COR-L47 (cell line): ENCODE results near the gene CPA1.

Experiments used
- DNase-seq: peaks from one replicate; lab custom pipeline; 2025; lab: John Stamatoyannopoulos, UW

CPA1 gene

DNA sequence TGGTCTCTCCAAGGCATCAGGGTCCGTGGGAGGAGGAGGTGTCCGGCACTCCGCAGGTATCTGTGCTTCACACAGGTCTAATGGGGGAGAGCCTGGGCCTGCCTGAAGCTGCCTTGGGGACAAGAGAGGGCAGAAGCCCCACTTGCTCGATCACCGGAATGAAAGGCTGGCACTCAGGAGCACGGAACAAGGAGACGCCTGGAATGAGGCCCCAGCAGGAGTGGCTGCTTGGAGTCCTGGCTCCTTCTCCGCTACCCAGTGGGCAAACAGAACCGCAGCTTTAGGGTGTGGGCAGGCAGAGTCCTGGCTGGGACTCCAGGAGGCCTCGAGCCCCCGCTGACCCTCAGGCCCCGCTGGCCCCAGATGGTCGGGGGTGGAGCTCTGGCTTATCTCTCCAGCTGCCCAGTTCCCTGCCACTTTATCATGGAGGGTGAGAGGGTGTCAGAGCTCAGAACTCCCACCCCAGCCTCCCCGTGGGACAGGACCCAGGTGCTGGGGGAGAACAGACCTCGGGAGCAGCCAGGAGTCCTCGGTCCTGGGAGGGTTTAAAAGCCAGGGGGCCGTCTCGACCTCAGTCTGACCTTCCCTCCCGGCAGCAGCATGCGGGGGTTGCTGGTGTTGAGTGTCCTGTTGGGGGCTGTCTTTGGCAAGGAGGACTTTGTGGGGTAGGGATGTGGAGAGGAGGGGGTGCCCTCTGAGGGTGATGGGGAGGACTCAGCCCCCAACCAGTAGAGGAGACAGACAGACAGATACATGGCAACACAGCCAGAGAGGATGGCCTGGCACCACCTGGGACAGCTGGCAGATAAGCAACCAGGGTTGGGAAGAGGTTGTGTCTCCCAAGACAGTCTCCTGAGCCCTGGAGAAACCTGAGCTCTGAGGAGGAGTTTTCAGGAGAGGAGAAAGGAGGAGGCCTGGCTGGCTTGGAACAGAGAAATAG is at the start of gene CPA1:
CPA1 (plus strand) TSS at position 574 of the 940 bp plus-strand sequence; CDS start at position 601, 27 bp downstream.
- DNase-seq = no peak

DNA sequence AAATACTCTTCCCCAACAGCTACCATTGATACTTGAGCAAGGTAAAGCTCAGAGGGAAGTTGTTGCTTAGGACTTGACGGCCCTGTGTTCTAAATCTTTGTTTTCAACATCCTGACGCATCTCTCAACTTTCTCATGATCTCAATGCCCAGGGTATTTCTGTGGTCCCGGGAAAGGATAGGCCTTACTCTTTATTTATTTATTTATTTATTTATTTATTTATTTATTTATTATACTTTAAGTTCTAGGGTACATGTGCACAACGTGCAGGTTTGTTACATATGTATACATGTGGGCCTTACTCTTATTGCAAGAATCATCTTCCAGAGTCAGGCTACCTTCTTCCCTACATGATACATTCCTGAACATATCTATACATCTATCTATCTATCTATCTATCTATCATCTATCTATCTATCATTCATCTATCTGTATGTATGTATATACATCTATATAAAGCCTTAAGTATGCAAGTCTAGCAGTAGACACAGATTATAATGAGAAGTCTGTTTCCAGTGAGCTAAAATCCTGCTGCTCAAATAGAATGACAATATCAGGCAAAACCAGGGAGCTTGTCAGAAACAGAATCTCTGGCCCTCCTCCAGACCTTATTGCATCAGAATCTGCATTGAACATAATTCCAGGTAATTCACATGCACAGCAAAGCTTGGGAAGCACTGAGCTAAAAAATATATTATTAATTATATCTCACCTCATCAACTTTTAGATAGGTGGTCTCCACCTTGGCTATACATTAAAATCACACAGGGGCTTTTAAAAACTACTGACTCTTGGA is 47.8 kb upstream of the CPA1 start:
- DNase-seq = no peak

DNA sequence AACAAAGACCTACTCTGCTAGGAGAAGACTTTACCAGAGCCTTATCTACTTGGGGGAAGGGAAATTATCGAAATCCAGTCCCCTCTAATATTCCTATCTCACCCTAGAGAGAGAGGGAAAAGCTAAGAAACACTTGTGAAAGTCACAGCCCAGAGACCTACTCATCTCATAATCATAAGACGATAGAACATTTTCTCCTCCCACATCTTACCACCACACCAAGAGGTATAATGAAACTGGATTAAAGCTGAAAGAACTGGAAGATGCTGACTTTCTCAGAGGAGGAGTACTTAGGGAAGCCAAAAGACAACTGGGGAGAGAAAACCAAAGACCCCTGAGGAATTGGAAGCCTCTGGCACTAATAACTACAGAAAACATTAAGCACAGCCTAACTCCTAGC is 46.5 kb upstream of the CPA1 start:
- DNase-seq = no peak

DNA sequence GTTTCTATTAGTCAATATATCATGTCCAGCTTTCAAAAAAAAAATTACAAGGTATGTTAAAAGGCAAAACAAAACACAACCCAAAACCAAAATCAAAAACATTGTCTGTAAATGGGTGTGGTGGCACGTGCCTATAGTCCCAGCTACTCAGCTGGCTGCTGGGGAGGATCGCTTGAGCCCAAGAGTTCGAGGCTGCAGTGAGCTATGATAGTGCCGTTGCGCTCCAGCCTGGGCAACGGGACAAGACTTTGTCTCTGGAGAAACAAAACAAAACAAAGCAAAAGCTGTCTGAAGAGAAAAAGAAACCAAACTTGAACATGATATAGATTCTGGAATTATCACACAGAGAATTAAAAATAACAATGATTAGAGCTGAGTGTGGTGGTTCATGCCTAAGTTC is 46.0 kb upstream of the CPA1 start:
- DNase-seq = no peak

DNA sequence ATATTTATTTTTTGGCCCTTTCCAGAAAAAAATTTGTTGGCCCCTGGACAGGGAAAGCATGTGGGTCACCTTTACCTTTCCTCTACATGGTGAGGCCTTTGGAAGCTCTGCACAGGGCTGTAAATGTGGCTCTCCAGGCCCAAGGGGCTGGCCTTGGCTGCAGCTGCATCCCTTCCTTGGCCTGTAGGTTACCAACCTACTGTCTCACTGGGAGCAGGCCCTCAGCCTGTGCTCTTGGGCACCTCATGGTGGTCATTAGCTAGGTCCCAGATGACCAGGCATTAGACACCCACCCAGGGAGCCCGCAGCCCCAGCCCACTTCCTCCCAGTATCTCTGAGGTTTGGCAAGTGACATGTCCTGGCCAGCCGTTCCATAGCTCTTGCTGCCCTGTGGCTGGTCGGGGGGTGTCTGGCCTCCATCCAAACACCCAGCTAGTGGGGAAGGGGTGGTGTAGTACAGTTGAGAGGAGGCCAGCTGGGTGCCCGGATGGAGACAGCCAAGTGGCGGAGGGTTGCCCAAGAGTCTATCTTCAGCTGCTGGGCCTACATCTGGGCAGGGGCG is 42.8 kb upstream of the CPA1 start:
- DNase-seq = no peak

DNA sequence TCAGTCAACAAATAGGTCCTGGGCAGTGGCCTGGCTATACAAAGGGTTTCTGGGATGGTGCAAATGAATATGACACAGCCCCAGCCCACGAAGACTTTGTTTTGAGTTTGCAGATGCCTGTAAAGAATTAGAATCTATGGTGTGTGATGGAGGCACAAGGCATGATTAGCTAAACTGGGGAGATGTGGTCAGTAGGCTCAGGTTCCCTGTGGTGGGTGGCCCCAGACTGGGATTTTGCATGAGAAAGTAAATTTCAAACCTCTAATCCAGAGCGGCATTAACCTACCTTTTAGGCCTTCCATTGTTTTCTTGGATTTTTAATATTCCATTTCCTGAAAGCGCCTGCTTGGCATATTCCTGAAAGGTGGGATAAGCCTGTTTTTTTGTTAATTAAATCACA is 42.1 kb upstream of the CPA1 start:
- no peak for DNase-seq

DNA sequence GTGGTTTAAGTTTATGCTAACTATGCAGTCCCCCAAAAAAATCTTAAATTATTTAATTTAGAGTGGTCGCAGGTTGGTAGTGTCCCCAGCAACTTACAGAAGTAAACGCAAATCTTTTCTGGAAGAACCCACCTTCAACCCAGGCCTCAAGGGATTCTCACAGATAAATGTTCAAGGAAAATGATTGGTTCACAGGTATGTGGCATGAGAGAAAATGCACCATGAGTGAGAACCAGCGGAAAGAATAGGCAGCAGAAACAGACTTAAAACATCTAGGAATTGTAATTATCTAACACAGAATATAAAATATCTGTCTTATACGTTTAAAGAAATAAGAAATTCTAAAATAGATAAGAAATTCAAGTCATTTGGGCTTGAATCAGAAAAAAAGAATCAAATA is 38.4 kb upstream of the CPA1 start:
- DNase-seq = no peak

DNA sequence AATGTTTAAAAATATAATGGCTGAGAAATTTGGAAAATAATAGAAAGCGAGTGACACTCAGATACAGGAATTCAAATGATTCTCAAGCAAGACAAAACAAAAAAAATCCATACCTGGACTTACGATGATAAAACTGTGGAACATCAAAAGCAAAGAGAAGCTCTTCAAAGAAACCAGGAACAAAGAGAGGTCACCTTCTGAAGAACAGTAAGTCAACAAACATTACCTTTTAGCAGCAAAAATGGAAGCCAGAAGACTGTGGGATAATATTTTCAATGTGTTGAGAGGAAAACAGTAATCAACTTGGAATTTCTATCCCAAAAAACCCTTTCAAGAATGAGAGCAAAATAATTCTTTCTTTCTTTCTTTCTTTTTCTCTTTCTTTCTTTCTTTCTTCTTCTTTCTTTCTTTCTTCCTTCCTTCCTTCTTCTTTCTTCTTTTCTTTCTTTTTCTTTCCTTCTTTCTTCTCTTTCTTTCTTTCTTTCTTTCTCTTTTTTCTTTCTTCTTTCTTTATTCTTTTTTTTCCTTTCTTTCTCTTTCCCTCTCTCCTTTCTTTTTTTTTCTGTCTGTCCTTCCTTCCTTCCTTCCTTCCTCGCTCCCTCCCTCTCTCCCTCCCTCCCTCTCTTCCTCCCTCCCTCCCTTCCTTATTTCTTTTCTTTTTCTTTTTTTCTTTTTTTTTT is 37.5 kb upstream of the CPA1 start:
- DNase-seq = no peak

DNA sequence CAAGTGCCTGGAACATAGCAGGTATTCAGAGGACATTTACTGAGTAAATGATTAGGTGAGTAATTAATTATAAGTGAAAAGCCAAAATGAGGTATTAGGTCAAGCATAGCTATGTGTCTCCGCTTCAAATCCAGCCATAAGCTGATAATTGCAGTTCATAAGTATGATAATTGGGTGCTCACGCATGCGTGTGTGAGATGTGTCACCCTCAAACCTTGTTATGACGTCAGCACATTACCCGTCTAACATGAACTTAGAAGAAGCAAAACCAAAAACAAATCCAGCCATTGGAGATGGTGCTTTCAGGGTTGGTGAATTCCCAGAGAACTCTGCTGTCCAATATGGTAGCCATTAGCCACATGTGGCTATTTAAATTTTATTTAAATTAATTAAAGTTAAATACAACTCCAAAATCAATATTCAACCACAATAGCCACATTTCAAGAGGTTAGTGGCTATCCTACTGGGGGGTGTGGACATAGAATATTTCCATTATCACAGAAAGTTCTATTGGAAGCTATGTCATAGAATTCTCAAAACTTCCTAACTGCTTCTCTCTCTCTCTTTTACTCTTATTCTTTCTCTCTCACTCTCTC is 35.9 kb upstream of the CPA1 start, which contains the start of gene CPA5:
CPA5 (plus strand) TSS at position 546 of the 596 bp plus-strand sequence. CDS start 1,670 bp downstream, outside the sequence.
- DNase-seq = no peak

DNA sequence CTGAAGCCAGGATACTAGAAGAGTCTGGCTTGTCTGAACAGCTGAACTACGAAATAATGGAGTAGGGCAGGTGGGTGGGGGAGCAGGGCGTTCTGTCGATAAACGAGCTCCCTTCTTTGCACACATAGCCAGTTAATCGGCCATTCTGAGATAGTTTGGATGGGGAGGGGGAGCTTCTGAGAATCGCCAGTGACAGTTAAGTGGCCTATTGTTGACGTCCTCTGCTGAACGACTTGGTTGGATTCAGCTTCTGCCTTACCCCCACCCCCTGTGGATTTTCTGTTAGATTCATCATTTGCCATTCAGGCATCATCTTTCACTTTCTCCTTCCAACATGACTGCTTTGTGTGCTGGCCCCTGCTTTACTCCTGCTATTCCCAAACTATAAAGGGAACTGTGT is 35.2 kb upstream of the CPA1 start:
- DNase-seq = peak; percentile 68

DNA sequence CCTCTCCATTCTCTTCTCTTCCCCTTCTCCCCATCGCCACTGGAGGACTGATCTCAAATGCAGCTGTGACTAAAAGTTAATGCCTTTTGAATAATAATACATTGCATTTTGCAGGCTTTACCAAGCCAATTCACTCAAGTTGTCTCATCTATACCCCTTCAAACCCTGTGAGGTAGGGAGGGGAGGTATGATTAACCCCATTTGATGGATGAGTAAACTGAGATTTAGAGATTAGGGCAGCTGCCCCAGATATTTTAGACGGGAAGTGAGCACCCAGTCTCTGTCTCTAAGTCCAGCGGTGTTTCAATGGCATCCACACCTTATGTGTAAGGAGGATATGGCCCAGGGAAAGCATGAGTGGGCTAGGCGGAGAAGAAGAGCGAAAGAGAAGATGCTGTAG is 34.6 kb upstream of the CPA1 start:
- no peak for DNase-seq

DNA sequence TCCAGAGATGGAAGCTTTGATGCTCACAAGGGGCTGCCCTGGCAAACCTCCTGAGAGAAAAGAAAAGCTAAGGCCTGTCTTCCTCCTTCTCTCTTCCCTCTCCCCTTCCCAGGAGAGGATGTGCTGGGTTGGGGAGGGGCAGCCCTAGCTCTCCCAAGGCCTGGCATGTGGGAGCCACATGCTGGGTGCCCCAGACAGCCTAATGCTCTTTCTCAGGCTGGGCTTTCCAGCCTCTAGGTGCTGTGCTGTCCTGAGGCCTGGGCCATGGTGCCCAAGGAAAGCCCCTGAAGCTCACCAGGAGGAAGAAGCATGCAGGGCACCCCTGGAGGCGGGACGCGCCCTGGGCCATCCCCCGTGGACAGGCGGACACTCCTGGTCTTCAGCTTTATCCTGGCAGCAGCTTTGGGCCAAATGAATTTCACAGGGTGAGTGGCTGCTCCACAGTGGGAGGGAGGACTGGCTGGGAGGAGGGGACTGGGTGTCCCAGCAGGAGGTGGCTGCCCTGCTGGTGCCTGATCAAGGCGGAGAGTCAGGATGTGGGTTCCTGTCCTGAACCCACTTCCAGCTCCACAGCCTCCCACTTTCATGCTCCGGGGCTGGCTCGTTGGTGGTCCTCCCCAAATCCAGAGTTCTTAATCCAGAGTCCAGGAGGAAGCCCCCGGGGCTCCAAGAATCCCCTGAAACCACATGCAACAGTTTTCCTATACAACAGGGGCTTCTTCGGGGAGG is 34.0 kb upstream of the CPA1 start:
- no peak for DNase-seq

DNA sequence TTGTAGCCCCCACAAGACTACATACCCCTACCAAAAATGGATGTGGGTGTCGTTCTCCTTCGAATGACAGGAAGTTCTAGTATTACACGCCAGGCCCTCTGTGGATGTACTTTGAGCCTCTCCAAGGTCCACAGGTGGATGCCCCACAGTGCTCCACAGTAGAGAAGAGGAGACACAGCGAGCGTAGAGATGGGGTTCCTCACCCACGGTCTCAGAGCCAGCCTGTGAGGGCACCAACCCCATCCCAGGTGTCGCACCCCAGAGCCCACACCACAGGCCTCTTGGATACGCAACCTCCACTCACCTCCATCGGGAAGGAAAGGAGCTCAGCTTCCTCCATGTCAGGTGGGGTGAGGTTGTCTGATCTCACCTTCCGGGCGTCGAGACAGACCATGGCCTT is 33.4 kb upstream of the CPA1 start:
- DNase-seq = no peak

DNA sequence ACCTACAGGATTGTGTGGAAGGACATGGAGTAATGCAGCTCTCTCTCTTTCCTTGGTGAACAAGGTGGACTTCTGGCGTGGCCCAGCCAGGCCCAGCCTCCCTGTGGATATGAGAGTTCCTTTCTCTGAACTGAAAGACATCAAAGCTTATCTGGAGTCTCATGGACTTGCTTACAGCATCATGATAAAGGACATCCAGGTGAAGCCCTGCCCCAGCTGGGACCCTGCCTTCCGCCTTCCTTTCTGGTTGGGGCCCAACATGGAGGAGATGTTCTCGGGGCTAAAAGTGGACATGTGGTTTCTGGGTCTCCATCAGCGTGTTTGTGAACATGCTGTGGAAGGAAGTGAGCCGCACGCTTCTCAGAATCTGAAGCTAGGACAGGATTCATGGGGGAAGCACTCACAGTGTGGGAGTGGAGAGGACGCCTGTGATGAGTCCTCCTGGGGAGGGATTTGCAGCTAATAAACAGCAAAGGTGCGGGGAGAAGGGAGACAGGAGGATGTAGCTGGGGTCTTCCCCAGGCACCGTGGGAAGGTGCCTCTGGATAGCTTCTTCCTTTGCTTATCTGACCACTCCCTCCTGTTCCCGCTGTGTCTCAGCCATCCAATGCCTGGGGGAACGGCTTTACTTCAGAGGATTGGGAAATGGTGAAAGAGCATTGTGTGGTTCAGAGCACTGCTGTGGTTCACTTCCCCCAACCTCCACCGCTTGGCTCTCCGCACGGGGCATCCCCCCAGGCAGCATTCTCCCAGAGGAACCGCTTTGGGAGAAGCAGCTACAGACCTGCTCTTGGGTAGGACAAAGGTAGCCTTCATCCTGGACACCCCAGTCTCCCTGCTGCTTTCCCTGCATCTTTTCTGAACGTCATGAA is 30.1 kb upstream of the CPA1 start:
- DNase-seq = no peak

DNA sequence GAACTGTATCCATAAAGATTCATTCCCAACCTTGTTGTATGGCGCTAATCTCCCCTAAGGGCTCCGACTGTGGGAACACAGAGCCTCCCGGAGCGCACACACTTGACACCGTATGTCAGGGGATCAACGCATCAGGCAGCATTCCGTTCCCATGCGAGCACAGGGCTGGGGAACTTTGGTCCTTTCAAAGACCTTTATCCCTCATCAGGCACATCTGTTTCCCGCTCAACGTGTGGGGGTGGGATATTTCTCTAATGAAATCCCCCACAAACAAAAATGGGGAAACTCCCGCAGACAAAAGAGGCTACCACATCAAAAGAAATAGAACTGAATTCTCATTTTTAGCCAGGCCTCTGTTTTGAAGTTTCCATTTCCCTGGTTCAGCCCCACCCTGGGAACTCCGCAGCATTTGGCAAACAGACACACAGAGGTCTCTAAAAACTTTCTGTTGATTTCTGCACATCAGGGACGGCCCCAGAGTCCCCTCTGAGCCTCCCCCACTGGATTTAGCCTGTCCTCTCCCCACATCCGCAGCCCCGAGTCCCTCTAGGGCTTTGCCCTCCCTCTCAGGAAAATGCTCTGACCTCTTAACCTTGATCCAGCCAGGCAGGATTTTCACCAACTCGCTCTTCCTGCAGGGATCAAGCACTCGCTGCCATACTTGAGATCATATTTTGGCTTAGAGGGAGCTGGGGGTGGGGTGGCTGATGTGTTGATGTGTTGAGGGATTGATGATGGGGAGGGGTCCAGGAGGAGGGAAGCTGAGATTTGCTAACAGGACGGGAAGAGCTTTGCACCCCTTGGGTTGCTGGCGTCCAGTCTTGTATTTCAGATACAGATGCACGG is 29.1 kb upstream of the CPA1 start:
- no peak for DNase-seq

DNA sequence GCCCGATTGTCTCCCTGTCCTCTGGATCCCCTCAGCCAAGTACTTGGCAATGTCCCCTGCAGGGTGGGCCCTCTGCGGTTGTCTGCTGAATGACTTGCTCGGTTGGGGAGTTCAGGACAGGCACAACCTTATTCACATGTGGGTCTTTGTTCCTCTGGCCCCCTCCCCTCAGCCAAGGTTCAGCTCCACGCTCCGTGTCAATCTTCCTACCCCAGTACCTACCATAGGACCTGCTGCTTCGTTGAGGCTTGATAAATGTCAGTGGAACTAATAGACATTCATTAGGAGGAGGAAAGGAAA is 28.6 kb upstream of the CPA1 start:
- no peak for DNase-seq

DNA sequence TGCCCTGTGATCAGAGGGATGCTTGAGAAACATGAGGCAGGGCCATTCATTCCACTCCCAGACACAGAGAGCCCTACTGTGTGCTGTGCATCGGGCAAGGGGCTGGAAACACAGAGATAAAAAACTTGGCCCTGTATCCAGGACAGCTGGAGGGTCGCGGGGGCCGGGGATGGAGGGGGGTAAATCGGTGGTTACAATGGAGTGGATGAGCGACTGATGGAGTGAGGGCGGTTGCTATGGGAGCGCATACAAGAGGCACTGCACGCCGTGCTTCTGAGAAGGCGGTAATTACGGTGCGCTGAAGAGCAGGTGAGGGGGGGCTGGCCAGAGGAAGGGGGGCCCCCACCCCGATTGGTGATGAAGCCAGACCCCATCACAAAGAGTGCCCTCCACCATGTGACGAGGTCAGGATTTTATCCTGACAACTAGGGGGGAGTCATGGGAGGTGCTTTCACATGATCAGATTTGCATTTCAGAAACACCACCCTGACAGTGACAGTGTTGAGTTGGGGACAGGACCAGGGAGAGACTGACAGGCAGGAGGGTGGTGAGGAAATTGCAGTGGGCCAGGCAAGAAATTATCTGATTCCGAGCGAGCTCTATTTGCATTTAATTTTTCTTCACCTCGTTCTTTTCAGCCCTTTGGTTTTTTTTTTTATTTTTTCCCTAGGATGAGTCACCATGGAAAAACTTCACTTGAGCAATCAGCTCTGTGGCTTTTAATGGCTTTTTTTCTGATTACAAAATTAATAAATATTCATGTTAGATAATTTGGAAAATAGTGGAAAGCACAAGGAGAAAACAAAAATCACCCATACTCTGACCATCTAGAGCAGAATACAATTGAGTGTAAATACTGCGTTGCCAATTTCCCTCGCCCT is 27.9 kb upstream of the CPA1 start:
- DNase-seq = peak; percentile 93

DNA sequence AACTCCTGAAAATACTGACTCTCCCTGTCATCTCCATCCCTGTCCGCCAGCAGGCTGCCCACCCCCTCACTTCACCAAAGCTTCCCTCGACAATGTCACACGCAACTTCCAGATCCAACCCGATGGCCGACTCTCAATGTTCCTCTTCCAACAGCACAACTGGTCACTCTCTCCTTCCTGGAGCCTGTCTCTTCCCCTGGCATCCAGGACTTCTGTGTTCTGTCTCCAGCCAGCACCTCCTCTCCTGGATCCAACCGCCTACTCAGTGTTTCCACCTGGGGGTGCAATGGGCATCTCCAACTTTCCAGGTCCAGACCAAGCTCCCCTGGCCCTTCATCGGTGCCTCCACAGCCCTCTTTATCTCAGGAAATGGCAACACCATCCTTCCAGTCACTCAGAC is 27.1 kb upstream of the CPA1 start:
- peak; percentile 53 for DNase-seq
